ENCODE data around the gene FAM241A. TPM values are rescaled to one million over a fixed set of nuclear protein-coding genes. Genes with fewer than 3 reads are reported as not detected.
A peak's percentile ranks its signal among the peaks of the same experiment; 100 is the strongest.
"Not testable (repeated sequence)": the region's sequence is repeated elsewhere in the genome, so short reads cannot be mapped to it uniquely, and the experiment has no call there.

The FAM241A gene
- polyA plus RNA-seq, 4 donors: 1.5 to 2.4 (median 1.7) TPM

GRCh38 chr4:112208137-112209095, 63.2 kb downstream of the FAM241A start:
- not testable (repeated sequence) for DNase-seq (ENCODE audit: low read depth in 4 of 4, low spot score in 3 of 4)

DNA sequence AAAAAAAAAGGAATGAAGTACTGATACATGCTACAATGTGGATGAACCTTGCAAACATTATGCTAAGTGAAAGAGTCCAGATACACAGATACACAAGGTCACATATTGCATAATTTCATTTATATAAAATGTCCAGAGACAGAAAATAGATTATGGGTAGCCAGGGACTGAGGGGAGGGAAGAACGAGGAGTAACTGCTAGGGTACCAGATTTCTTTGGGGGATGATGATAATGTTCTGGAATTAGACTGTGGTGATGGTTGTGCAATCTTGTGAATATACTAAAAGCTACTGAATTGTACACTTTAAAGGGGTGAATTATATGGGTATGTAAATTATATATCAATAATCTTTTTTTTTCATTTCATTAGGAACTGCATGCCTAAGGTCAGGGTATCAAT, 65.5 kb downstream of the FAM241A start:
- no peak for DNase-seq (ENCODE audit: low read depth in 4 of 4, low spot score in 3 of 4)

GRCh38 chr4:112213091-112213490, 67.8 kb downstream of the FAM241A start:
- no peak for DNase-seq (ENCODE audit: low read depth in 4 of 4, low spot score in 3 of 4)

DNA sequence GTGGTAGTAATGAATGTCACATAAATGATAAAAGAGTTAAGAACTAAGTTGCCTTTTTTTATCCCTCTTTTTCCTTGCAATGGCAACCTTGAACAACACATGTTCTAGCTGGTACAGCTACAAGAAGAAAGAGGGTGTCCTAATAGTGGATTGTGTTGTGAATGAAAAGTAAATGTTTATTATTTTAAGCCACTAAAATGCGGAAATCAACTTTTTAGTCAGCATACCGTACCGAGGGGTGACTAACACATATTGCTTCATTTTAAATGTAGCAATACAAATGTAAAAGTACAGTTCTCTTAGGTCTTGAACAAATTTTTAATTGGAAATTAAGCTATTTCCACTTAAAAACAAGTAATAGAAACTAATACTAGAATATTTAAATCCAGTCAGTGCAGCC, 68.6 kb downstream of the FAM241A start:
- DNase-seq (ENCODE audit: low read depth in 4 of 4, low spot score in 3 of 4): no peak

- no peak for DNase-seq (ENCODE audit: low read depth in 4 of 4, low spot score in 3 of 4)
These were observed 69.4 kb downstream of the FAM241A start for GRCh38 chr4:112214390-112215264.

GRCh38 chr4:112219826-112220366, 74.6 kb downstream of the FAM241A start:
- no peak for DNase-seq (ENCODE audit: low read depth in 4 of 4, low spot score in 3 of 4)

DNA sequence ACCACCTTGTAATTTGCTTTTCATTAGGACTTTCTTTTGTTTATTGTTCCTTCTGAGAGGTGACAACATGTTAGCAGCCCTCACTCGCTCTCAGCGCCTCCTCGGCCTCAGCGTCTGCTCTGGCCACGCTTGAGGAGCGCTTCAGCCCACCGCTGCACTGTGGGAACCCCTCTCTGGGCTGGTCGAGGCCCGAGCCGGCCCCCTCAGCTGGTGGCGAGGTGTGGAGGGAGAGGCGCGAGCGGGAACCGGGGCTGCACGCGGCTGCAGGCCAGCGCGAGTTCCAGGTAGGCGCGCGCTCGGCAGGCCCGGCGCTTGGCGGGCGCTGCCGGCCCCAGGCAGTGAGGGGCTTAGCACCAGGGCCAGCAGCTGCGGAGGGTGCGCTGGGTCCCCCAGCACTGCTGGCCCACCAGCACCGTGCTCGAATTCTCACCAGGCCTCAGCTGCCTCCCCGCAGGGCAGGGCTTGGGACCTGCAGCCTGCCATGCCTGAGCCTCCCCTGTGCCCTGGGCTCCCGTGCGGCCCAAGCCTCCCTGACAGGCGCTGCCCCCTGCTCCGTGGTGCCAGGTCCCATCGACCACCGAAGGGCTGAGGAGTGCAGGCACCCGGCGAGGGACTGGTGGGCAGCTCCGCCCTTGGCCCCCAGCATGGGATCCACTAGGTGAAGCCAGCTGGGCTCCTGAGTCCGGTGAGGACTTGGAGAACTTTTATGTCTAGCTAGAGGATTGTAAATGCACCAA, 77.1 kb downstream of the FAM241A start:
- no peak for DNase-seq (ENCODE audit: low read depth in 4 of 4, low spot score in 3 of 4)

DNA sequence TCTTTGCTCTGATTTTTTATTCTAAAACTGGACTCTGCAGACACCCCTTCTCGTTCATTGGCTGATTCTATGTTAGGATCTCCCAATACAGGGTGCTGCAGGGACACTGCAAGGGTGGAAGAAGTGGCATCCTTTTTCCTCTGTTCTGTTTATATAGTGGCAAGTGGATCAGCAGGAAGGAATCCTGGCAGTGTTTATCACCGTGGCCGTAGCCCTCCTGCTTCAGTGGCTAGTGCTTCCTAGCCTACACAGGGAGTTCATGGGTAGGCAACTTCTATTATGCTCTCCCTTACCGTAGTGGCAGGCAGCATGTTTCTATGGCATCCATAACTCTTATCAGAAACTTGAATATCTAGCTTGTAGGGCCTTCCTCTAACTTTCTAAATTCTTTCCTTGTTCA, 79.9 kb downstream of the FAM241A start:
- DNase-seq (ENCODE audit: low read depth in 4 of 4, low spot score in 3 of 4): no peak

DNA sequence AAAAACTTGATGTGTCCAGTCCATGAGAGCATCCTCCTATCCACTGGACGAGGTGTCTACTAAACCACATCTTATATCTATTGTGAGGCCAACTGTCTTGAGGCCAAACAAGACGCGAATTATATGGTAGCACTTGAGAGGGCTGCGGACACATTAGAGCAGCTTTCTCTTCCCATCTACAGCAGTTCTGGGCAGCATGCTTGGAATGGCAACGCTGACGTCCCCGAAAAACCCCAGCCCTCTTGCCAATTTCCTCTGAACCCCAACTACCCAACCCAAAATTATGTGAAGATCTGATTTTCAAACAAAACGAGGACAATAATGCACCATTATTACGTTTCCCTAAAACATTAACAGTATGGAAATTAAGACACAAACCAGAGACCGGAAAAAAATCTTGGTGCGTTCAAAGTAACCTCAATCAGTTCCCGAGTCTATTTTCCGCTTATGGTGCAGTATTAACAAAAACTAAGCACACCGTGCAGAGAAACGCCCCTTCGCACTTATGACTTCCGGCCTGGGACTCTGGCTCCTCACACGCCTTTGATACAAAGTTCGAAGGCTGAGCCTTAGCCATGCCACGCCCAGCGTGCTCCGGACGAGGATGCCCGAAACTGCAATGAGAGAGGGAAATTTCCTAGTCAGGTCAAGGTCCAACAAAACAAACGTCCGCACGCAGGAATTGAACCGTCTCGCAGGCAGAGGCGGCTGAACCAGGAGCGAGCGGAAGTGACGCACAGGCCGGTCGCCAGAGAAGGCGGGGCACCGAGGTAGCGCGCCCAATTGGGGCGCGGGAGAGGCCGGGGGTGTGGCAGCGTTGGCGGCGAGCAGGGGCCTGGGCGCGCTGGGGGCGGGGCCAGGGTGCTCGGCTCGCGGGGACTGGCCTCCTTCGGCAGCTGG, 85.9 kb downstream of the FAM241A start:
- peak; percentile 91 to 95 (median 94) for DNase-seq (ENCODE audit: low read depth in 4 of 4, low spot score in 3 of 4)

DNA sequence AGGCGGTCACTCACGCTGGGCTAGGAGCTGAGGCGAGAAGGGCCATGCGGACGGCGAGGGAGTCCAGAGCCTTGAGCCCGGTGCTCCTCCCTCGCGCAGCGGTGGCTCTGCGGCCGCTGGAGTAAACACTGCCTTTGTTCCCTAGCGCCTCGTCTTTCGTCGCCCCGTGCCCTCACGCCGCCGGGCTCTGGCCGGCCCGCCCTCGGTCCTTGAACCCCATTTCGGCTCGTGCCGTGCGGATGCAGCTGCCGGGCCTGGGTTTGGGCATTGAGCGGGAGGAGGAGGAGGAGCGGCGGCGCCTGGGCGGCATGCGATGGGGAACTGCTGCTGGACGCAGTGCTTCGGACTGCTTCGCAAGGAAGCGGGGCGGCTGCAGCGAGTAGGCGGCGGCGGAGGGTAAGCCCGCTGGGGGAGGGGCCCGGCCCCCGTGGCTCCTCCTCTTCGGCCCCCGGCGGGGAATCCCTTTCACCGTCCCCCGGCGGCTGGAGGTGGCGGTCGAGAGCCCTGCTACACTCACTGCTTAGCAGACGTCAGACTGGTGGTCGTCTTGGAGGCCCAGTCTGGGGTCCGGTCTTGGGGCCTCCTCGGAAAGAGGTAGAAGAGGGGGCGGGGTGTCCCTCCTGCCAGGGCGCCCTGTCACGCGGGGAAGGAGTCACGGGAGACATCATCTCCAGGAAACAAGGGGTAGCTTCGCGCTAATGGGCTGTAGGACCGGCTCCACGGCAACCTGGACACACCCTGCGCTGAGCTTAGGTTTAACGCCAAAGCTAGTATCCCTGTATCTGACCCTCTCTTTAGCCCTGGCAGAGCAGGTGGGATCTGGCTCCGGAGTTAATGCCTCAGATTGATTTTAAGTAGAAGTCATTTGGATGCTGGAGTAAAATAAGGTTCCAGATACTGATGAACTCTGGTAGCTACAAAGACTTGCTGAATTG, 86.8 kb downstream of the FAM241A start, which contains the start of gene AP1AR:
TSS of gene AP1AR (plus strand) at position 9 of the 935 bp plus-strand sequence. CDS start at position 314, 305 bp downstream.
- DNase-seq (ENCODE audit: low read depth in 4 of 4, low spot score in 3 of 4): peak; percentile 68 to 76 (median 72)

GRCh38 chr4:112234952-112235609, 89.8 kb downstream of the FAM241A start:
- DNase-seq (ENCODE audit: low read depth in 4 of 4, low spot score in 3 of 4): peak in 3 of 4 donors; percentile 44 to 57 (median 50)

GRCh38 chr4:112236040-112236439, 90.8 kb downstream of the FAM241A start:
- no peak for DNase-seq (ENCODE audit: low read depth in 4 of 4, low spot score in 3 of 4)

- no peak for DNase-seq (ENCODE audit: low read depth in 4 of 4, low spot score in 3 of 4)
These were observed 93.6 kb downstream of the FAM241A start for GRCh38 chr4:112238833-112239232.
